Activated gamma-delta T cell (primary cell): ENCODE results near the gene SLC43A2.
"Not testable (repeated sequence)": the region's sequence is repeated elsewhere in the genome, so short reads cannot be mapped to it uniquely, and the experiment has no call there.

Experiments
- DNase-seq: peaks from one replicate; lab custom pipeline; 2025; lab: John Stamatoyannopoulos, UW

The SLC43A2 gene

GRCh38 chr17:1590029-1590746, 38.4 kb downstream of the SLC43A2 start:
- no peak for DNase-seq

- DNase-seq = no peak
Measured at GRCh38 chr17:1588821-1589585, 39.6 kb downstream of the SLC43A2 start.

- no peak for DNase-seq
Measured at GRCh38 chr17:1584167-1584566, 44.5 kb downstream of the SLC43A2 start.

- DNase-seq = no peak
Measured at GRCh38 chr17:1583556-1583955, 45.1 kb downstream of the SLC43A2 start.

GRCh38 chr17:1582374-1582773, 46.3 kb downstream of the SLC43A2 start:
- no peak for DNase-seq

GRCh38 chr17:1580979-1581676, 47.5 kb downstream of the SLC43A2 start:
- no peak for DNase-seq

- DNase-seq = no peak
Measured at GRCh38 chr17:1578029-1578428, 50.6 kb downstream of the SLC43A2 start.

GRCh38 chr17:1577583-1578013, 51.0 kb downstream of the SLC43A2 start:
- no peak for DNase-seq

GRCh38 chr17:1577182-1577581, 51.5 kb downstream of the SLC43A2 start:
- DNase-seq = no peak

GRCh38 chr17:1576500-1576899, 52.1 kb downstream of the SLC43A2 start:
- no peak for DNase-seq

GRCh38 chr17:1574697-1575471, 53.8 kb downstream of the SLC43A2 start:
- DNase-seq = no peak

- DNase-seq = peak; percentile 22
Measured at GRCh38 chr17:1573932-1574696, 54.5 kb downstream of the SLC43A2 start.

GRCh38 chr17:1572646-1573045, 56.0 kb downstream of the SLC43A2 start:
- not testable (repeated sequence) for DNase-seq

- DNase-seq = no peak
Measured at GRCh38 chr17:1571341-1571704, 57.3 kb downstream of the SLC43A2 start.

GRCh38 chr17:1568950-1569810, 59.5 kb downstream of the SLC43A2 start:
- no peak for DNase-seq

GRCh38 chr17:1566505-1567199, 62.0 kb downstream of the SLC43A2 start:
- DNase-seq = no peak

- no peak for DNase-seq
Measured at GRCh38 chr17:1565877-1566276, 62.8 kb downstream of the SLC43A2 start.

GRCh38 chr17:1563786-1564613, 64.6 kb downstream of the SLC43A2 start:
- DNase-seq = no peak

GRCh38 chr17:1563471-1563785, 65.2 kb downstream of the SLC43A2 start:
- not testable (repeated sequence) for DNase-seq
